Glomerular visceral epithelial cell (primary cell): ENCODE data around the gene MT4.
"Not testable (repeated sequence)": the region's sequence is repeated elsewhere in the genome, so short reads cannot be mapped to it uniquely, and the experiment has no call there.

Experiments used
- DNase-seq: peaks from one replicate; pipeline ENCODE4 v3.0.0-alpha.2; 2016; ENCODE audit errors: extremely low spot score

MT4 gene

DNA sequence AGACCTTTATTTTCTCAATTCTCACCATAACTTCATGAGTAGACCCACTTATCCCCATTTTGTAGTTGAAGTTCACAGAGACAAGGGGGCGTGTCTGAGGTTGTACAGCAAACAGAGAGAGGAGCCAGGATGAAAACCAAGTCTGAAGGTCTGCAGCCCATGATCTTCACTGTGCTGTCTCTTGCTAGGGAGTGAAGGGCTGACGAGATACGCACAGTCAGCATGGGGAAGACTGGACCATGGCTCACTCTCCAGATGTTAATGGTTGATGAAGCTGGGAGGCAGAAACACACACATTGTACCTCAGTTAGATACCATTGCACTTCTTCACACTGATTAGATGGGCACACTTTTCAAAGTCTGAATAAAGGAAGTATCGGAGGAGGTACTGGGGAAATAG lies 5.8 kb upstream of the MT4 start:
- DNase-seq = no peak

DNA sequence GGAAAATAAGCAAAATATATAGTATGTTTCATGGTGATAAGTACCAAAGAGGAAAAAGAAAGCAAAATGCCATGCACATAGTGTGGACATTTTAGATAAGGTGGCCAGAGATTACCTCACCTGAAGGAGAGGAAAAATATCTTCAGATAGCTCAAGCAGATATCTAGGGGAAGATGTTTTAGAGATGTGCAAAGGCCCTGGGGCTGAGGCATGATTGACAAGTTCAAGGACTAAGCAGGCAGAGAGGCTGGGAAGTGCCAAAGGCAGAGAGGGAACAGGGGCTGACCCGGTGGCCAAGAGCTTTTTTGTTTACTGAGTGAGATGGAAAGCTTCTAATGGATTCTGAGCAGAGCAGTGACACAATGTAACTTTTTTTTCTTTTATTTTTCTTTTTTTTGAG lies 4.4 kb upstream of the MT4 start:
- DNase-seq = no peak

DNA sequence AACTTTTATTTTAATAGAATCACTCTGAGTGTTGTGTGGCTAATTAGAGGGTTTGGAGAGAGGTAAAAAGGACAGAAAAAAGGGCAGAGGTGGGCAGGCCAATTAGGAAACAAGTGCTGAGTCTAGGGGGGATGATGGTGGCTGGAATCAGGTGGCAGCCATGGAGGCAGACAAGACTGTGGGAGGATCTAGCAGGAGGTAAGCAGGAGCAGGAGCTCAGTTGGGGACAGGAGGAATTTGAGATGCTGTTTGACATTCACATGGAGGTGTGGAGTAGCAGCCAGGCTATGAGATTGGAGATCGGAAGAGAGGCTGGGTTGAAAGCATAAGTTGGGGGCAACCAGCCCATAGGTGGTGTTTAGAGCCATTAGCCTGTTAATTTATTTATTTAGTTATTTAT lies 3.7 kb upstream of the MT4 start:
- no peak for DNase-seq

DNA sequence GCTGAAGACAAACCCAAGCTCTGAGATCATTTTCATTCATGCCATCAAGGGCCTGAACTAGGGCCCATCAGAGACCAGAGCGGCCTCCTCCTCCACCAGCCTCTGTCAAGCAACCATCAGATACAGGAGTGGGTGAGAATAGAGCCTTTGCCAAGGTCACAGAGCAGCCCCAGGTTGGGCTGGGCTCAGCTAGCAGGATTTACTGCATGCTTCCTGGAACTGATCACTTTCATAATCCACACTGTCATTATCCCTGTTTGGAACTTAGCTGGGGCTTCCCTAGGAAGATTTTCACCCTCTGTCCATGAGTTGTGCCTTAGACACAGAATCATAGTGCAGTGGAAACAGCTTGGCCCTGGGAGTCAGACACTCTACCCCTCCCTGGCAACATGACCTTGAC lies 5.1 kb downstream of the MT4 start:
- no peak for DNase-seq

DNA sequence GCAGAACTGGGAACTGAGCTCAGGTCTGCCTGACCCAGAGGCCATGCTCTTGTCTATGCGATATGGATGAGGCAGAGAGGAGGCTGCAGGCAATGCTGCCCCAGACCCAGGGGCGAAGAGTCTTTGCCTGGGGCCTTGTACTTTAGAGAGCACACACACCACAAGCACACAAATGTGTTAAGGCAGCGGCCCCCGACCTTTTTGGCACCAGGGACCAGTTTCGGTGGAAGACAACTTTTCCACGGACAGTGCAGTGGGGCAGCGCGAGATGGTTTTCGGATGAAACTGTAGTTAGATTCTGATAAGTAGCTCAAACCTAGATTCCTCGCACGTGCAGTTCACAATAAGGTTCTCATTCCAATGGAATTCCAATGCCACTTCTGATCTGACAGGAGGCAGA lies 6.7 kb downstream of the MT4 start:
- no peak for DNase-seq

DNA sequence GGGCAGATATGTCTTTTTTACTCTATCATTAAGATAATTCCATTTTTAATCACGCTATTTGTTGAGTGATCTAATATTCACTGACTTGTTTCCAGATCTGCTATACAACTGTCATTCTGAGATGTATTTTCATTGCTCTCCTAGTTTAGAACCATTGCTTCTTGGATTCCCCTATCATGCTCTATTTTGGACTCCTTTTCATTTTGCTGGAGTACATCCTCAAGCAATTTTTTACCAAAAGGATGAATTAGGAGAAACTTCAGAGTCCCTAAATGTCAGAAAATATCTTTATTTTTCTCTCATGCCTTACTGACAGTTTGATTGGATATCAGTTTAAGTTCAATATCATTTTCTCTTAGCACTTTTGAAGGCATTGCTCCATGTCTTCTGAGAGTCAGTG lies 9.8 kb downstream of the MT4 start:
- DNase-seq = no peak

DNA sequence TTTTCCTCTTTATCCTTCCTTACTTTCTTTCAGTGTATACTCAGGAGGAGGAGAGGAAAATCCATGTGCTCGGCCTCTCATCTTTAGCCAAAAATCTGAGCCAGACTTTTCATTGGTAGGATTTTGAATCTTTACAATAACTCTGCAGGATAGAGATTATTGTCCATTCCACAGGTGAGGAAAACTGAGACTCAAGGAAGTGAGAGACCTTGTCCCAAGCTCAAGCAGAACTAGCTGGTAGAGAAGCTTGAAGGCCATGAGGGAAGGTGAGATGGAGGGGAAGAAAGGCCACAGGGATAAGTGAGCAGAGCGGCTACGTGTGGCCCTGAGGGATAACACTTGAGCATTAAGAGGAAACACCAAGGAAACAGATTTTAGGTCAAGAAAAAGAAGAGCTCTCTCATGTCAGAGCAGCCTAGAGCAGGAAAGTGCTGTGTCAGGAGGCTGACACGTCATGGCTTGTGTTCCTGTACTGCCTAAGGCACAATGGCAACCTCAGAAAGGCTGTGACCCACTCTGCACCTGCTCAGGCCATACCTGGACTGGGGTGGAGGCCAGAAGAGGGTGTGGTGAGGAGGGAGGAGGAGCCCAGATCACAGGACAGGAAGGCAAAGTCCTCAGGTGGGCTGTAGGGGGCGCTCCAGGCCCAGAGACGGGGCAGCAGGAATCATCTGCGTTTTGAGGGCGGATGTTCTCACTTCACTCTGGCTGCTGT lies 11.9 kb downstream of the MT4 start:
- DNase-seq = peak; percentile 47

DNA sequence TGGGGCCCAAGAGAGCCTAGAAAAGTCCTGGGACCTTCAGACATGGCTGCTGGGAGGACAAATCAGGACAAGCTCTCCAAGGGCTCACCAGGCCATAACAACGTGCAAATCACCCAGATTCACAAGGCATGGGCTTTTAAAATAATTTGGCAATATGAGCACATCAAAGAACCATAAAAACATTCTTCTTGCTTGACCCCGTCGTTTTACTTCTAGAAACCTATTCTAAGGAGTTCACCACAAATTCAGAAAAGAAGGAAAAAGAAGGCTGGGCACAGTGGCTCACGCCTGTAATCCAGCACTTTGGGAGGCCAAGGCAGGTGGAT lies 12.4 kb downstream of the MT4 start:
- no peak for DNase-seq

DNA sequence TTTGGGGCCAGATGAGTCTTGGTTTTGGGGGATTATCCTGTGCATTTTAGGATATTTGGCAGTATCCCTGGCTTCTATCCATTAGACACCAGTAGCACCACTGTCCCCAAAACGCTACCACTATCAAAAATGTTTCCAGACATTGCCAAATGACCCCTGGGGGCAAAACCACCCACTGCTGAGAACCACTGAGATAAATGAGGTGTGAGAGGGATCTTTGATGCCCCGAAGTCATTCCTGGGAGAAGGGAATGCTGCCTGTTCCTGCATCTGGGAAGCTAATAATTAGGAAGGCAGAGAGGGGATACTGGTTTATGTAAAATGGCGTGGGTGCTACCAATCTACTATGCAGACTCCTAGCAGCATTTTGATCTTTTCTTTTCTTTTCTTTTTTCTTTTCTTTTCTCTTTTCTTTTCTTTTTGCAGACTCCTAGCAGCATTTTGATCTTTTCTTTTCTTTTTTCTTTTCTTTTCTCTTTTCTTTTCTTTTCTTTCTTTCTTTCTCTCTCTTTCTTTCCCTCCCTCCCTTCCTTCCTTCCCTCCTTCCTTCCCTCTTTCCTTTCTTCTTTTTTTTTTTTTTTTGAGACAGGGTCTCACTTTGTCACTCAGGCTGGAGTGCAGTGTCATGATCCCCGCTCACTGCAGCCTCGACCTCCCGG lies 15.6 kb downstream of the MT4 start:
- no peak for DNase-seq

DNA sequence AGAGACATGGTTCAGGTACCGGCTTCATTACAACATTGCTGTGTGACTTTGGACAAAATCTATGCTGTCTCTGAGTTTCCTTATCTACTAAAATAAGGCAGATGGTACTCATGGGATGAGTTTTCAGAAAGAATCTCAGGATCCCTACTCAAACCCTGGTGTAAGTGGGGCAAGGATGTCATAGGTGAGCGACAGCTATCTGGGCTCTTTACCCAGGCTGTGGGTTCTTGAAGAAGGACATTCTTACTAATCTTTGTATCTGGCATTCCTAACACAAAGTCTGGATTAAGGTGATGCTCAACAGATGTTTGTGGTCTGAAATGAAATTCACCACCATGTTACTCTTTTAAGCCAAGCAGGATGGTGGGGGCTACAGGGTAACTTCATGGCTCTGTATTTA lies 18.0 kb downstream of the MT4 start:
- DNase-seq = not testable (repeated sequence)

DNA sequence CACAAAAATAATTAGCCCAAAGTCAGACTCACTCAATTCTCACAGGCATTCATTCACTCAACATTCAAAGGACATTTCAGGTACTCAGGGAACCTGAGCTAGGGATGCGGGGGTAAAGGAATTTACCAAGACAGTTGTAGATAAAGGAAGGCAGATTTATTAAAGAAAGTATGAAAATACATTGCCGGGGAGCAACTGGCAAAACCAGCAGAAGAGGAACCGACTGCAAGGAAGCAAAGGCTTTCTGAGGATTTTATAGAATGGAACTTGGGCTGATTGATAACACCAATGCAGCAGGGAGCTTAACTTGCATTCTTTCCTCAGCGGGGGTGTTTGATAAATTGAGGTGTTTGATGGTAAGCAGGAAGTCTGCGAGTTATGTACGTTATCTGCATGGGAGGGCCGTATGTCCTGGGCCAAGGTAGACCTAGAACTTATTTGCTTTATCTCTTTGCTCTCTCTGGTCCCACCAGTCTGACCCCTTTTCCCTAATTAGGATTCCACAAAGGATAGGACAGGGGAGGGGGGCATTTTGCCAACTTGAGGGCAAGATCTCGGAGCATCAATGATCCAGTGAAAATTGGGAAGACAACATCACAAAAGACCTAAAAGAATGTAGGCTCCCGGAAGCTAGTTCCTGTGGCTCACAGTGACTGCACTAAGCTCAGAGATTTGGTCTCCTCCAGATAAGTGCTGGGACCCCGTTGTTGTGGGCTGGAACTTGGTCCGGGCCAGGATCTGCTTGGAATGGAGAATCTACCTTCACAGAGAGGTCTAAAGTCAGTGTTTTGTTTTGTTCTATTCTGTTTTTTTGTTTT lies 18.7 kb downstream of the MT4 start:
- DNase-seq = no peak

DNA sequence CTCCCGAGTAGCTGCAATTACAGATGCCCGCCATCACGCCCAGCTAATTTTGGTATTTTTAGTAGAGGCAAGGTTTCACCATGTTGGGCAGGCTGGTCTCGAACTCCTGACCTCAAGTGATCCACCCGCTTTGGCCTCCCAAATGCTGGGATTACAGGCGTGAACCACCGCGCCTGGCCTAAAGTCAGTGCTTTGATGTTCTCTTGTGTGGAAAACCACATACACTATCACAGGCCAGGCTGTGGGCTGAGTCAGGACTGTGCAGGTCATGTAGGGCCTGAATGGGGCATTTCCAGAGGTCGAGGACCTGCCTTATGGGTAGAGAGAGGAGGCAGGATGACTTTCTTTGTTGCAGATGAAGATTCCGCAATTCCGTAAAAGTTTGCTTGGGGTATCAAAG lies 19.4 kb downstream of the MT4 start:
- no peak for DNase-seq

DNA sequence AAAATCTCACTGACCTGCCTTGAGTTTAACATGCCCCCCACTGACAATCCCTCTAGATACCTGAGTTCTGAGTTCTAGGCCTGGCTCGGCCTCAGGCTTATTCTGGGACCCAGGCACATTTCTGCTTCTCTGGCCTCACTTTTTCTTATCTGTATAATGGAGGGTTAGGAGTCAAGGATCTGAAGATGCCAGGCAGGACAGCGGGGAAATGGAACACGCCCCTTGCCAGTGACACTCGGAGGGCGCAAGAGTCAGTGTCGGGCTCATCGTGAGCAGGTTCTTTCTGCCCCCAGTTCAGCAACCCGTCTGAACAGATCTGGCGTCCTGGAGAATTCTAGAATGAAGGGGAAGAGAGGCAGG lies 23.9 kb downstream of the MT4 start:
- DNase-seq = no peak

DNA sequence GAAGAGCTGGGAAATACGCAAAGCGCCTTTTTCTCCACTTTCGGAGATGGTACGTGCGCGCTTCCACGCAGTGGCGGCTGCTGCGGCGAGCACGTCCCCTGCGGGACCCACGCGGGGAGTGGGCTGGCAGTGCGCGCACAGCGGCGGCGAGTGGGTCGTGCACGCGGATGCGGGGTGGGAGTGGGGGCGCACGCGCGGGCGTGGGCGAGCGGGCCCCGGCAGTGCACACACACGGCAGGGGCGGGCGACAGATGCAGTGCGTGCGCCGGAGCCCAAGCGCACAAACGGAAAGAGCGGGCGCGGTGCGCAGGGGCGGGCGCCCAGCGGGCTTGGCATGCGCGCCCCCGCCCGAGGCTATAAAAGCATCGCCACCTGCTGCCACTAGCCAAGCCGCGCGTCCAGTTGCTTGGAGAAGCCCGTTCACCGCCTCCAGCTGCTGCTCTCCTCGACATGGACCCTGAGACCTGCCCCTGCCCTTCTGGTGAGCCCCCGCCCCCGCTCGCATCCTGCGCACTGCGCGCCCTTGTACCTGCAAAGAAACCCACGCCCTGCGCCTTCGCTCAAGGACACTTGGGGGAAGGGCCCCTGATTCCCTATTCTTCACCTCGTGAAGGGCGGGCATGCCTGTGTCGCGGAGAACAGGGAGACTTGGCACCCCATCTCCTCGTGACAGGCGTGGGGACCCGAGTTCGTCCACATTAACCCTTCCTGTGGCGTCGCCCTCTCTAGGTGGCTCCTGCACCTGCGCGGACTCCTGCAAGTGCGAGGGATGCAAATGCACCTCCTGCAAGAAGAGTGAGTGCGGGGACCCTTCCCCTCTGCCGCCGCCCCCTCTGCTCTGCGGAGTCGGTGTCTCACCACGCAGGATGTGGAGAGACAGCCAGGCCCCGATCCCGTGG lies 24.5 kb downstream of the MT4 start, which contains the start of gene MT3:
Gene MT3, plus strand, starts transcription at position 388 of the 899 bp plus-strand sequence. Its CDS starts 63 bp downstream, at position 451.
- DNase-seq = peak; percentile 7

DNA sequence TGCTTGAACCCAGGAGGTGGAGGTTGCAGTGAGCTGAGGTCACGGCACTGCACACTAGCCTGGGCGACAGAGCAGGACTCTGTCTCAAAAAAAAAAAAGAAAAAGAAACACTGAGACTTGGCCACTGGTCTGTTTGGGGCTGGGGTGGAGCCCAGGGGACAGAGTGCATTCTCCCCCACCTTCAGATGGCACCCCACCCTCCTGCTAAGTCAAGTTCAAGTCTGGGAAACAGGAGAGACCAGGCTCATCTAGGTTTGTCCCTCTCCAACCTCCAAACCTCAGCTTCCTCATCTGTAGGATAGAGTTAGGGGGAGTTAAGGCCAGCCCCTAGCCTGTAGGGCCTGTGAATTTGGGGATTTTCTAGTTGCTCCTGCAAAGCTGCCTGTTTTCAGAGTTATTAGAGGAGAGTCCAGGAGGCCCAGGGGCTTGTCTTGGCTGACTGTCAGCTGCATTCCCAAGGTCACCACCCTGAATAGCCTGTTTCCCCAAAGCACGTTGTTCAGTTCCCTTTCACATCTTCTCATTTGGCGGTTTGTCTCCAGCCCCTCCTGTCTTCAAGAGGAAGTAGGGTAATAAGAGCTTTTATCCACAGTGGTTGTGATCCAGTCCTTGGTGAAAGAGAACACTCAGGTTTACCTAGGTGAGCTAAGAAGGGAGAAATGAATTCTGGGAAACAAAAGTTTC lies 26.6 kb downstream of the MT4 start:
- no peak for DNase-seq

DNA sequence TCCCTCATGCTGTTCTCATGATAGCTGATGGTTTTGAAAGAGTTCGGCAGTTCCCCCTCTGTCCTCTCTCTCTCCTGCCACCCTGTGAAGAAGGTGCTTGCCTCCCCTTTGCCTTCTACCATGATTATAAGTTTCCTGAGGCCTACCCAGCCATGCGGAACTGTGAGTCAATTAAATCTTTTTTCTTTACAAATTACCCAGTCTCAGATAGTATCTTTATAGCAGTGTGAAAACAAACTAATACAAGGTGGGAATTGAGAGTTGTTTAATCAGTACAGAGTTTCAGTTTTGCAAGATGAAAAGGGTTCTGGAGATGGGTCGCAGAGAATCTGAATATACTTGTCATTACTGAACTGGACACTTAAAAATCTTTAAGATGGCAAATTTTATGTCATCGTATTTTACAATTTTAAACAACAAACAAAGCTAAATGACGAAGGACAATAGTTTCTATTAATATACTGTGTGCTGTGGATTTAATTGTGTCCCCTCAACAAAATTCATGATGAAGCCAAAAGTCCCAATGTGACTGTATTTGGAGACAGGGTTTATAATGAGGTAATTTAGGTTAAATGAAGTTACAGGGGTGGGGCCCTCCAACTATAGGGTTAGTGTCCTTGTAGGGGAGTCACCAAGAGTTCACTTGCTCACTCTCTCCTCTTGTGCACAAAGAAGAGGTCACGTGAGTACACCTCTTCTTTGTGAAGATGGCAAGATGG lies 28.9 kb downstream of the MT4 start:
- DNase-seq = no peak

DNA sequence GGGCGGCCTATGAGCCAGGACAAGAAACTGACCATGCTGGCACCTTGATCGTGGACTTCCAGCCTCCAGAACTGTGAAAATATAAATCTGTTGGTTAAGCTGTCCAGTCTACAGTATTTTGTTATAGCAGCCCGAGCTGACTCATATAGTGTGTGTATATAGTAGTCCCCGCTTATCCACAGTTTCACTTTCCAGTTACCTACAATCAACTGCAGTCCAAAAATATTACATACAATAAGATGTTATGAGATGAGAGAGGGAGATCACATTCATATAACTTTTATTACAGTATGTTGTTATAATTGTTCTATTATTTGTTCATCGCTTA lies 29.4 kb downstream of the MT4 start:
- no peak for DNase-seq

DNA sequence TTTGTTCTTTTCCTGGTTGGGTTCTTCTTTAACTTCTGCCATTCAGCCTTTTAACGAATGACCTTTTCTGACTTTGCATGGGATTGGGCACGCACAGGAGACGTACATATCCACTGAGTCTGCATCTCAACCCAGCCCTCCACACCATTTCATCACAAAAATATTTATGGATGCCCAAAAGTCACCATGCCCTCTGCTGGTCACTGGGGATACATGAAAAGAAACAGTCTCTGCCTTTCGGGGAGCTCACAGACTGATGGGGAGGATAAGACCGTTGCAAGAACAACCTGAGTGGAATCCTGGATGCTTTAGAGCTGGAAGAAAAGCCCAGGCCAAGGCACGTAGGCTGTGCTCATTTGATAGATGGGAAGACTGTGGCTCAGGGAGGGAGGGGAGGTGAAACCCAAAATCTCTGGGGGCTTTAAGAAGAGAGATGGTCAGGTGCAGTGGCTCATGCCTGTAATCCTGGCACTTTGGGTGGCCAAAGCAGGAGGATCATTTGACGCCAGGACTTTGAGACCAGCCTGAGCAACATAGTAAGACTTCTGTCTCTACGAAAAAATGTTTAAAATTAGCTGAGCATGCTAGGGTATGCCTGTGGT lies 35.6 kb downstream of the MT4 start:
- DNase-seq = peak; percentile 42

DNA sequence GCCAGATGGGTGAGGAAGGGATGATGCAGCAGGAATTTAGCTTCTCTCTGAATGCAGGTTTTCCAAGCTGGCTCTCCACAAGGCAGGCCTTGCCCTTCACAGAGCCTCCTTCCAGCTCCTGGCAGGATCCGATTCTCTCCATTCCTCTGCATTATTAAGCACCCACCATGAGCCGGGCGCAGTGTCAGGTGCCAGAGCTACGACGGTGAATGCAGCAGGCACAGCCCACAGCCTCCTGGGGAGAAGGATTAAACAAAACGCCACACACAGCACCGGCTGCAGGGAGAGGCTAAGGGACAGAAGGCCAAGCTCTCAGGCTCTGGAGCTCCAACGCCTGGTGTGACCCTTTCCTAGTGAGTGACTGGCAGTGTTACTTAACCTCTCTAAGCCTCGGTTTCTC lies 36.5 kb downstream of the MT4 start:
- DNase-seq = no peak

DNA sequence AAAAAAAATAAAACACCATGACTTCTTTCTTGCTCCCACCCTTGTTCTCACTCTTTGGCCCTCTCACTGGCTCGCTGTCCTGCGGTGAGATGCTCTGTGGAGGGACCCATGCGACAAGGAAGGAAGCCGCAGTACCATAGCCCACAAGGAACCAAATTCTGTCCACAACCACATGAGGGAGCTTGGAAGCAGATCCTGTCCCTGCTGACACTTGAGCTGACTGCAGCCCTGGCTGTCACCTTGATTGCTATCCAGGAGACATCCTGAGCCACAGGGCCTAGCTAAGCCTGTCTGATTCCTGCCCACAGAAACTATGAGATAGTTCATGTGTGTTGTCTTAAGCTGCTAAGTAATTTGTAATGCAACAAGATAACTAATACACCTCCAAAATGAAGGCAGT lies 38.7 kb downstream of the MT4 start:
- DNase-seq = peak; percentile 48

DNA sequence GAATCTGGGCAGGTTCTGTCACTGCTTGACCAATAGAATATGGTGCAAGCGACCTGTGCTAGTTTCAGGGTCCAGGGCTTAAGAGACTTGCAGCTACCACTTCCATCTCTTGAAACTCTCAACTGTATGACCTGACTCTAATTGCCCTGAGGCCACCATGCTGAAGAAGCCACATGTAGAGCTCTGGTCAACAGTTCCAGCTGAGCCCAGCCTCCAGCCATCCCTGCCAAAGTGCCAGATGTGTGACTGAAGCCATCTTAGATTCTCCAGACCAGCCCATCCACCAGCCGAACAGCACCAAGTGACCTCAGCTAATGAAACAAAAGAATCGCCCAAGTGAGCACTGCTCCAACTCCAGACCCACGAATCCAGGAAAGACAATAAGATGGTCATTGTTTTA lies 40.1 kb downstream of the MT4 start:
- DNase-seq = no peak
